Pancreas (tissue), 10 donors: ENCODE data around the gene CYP4F3. TPM values are rescaled to one million over a fixed set of nuclear protein-coding genes. Genes with fewer than 3 reads are reported as not detected.

Experiments
- ATAC-seq, 4 donors: fragments of 200-7000 bp; cut with Tn5 transposase; one replicate each; pipeline versions ENCODE4 v1.8.0 to v1.9.1; 2020; ENCODE audit warnings: mild to moderate bottlenecking in 4 of 4, moderate library complexity in 4 of 4
- DNase-seq, 6 donors: peaks; one replicate each; pipeline ENCODE4 v3.0.0-alpha.2; 2020
- FAIRE-seq: peaks from 2 replicates; lab custom pipeline; 2012; peaks lifted over from hg19 to GRCh38; lab: Jason Lieb, UNC
- H3K27ac ChIP-seq, 4 donors: fragments of 200-600 bp; sonication (generic); 1 replicate in 3 of 4; 2 replicates in 1 of 4; pipeline versions ENCODE4 v1.5.0 to v1.8.0; 2020
- H3K27me3 ChIP-seq, 4 donors: fragments of 200-600 bp; one replicate each; pipeline ENCODE4 v1.8.0; 2021
- H3K36me3 ChIP-seq, 3 donors: fragments of 200-600 bp; sonication (generic) in 1 of 3; one replicate each; pipeline versions ENCODE4 v1.5.0 to v1.8.0; 2020 to 2021
- H3K4me1 ChIP-seq, 3 donors: fragments of 200-600 bp; one replicate each; pipeline ENCODE4 v1.8.0; 2021
- H3K4me3 ChIP-seq, 4 donors: fragments of 200-600 bp; sonication (generic) in 2 of 4; one replicate each; pipeline versions ENCODE4 v1.5.0 to v1.8.0; 2020 to 2021
- H3K9me3 ChIP-seq, 4 donors: fragments of 200-600 bp; one replicate each; pipeline ENCODE4 v1.8.0; 2021
- WGBS, 2 donors: extraction: QIAGEN DNeasy Blood & Tissue Kit; methylation state at CpG; one replicate each; pipeline ENCODE4 v1.1.7; 2013; 5-methylcytosine and 5-hydroxymethylcytosine counted together
- intact Hi-C, 3 donors: fragments of 100-400 bp; cut with DNase I; formaldehyde crosslinking; loops; one replicate each; pipeline versions ENCODE4 v1.11.1 to v1.14.2; 2022
- polyA plus RNA-seq, 2 donors: library from polyadenylated mRNA; stranded (reverse); fragments of 200-250 nt; gene quantifications; one replicate each; pipeline ENCODE4 v1.2.3, GENCODE V29; 2013
- total RNA-seq, 6 donors: library from RNA; stranded (reverse); fragmentation: NEBNext Ultra II Directional in 4 of 6; extraction: Animal tissue kit (Norgen Biotek cat#: 25700) in 4 of 6; gene quantifications; one replicate each; pipeline versions ENCODE4 v1.2.1 to v1.2.4, GENCODE V29; 2021 to 2023
- TF ChIP-seq, protein P1 (sequence below), 4 donors: fragments of 200-600 bp; sonication (generic) in 3 of 4; IDR thresholded peaks; one replicate each; pipeline versions ENCODE4 v1.5.0 to v1.8.0; 2021; ENCODE audit warnings: antibody characterized with exemption in 4 of 4
- donor health status: healthy with polysubstance abuse.
- donor health status: DM: no; HTN: no; CAD: no; lungs with moderate emphysema.
- donor health status: DM: no; HTN: no; CAD: no.
- donor health status: control.
- donor health status: control.
- donor health status: Bipolar disorder and iron deficiency.
- donor health status: DM: yes; HTN: yes; CAD: no.
- donor health status: DM: no; HTN: no; CAD: no.
- donor health status: DM: no; HTN: no; CAD: no.
- donor health status: DM: yes; HTN: yes; CAD: no.

Gene CYP4F3
- total and polyA plus RNA-seq, 8 donors: 0.23 to 1.8 (median 0.47) TPM

DNA sequence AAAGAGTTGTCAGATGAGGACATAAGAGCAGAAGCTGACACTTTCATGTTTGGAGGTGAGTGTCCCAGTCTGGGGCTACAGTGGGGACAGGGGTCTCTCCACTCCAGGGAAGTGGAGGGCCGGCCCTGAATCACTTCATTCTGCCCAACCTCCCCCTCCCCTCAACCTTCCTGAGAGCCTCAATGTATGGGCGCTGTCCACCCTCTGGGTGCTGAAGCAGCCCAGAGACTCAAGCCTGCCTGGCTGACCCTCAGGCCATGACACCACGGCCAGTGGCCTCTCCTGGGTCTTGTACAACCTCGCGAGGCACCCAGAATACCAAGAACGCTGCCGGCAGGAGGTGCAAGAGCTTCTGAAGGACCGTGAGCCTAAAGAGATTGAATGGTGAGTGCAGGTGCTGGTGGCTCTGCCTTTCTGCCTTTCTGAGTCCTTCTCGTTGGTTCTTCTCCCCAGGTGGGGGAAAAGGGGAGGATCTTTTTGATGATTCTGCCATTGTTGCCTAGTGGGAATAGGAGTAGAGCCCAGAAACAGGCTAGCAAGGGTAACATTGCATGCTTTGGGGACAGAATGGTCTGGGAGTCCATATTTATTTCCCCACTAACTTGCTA, 16.9 kb upstream of the CYP4F3 start:
- DNase-seq: no peak
- Histone ChIP-seq H3K4me1 (no peaks in the 10 kb centered on the region), H3K27ac (no peak overlapping the region), H3K4me3 (no peak overlapping the region), H3K27me3 (peaks cover 0 to 14% (median 4%) of the 10 kb centered on the region in 4 donors), H3K9me3 (no peaks in the 10 kb centered on the region), H3K36me3 (no peaks in the 10 kb centered on the region)
- TF ChIP-seq, protein P1, sequence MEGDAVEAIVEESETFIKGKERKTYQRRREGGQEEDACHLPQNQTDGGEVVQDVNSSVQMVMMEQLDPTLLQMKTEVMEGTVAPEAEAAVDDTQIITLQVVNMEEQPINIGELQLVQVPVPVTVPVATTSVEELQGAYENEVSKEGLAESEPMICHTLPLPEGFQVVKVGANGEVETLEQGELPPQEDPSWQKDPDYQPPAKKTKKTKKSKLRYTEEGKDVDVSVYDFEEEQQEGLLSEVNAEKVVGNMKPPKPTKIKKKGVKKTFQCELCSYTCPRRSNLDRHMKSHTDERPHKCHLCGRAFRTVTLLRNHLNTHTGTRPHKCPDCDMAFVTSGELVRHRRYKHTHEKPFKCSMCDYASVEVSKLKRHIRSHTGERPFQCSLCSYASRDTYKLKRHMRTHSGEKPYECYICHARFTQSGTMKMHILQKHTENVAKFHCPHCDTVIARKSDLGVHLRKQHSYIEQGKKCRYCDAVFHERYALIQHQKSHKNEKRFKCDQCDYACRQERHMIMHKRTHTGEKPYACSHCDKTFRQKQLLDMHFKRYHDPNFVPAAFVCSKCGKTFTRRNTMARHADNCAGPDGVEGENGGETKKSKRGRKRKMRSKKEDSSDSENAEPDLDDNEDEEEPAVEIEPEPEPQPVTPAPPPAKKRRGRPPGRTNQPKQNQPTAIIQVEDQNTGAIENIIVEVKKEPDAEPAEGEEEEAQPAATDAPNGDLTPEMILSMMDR (IDR thresholded peaks at IDR 0.05): no peak
- no peak for ATAC-seq
- intact Hi-C loops: loop anchor here in 1 of 3 donors (10.0 kb wide), 1 partner anchor 251 kb away; no protein-coding TSS in a partner anchor
- FAIRE-seq: no peak
- WGBS, 2 donors: 4 to 11% methylated on average over 9 of the region's 9 CpGs

DNA sequence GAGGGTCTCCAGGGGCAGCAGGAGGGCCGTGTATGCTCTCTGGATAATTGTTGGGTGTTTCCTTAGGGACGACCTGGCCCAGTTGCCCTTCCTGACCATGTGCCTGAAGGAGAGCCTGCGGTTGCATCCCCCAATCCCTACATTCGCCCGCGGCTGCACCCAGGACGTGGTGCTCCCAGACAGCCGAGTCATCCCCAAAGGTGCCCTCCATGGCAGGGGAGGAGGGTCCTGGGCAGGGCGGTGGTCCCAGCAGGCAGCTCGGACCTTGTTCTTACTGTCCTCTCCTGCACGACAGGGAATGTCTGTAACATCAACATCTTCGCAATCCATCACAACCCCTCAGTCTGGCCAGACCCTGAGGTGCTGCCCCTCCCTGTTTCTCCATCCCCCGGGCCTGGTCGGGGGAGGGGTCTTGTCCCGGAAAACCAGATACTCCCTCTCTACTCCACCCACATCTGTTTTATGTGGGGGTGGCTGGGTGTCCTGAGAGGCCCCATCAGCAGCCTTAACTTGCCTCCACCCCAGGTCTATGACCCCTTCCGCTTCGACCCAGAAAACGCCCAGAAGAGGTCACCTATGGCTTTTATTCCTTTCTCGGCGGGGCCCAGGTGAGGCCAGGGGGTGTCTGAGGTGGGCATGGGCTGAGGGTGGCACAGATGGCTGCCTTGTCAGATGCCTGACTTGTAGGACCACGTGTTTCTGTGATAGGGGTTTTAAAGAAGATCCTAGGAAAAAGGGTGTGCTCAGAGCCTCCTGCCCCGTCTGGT, 12.3 kb upstream of the CYP4F3 start:
- intact Hi-C loops: loop anchor here in 1 of 3 donors (10.0 kb wide), 1 partner anchor 246 kb away; no protein-coding TSS in a partner anchor
- H3K36me3 ChIP-seq: no peaks in the 10 kb centered on the region
- H3K27ac ChIP-seq: no peak overlapping the region
- DNase-seq (no peak), FAIRE-seq (no peak), ATAC-seq (no peak)
- peaks cover 0 to 9% (median 4%) of the 10 kb centered on the region in 4 donors for H3K27me3 ChIP-seq
- H3K4me1 ChIP-seq: no peaks in the 10 kb centered on the region
- no peaks in the 10 kb centered on the region for H3K9me3 ChIP-seq
- H3K4me3 ChIP-seq: no peak overlapping the region
- WGBS, 2 donors: 36 to 39% methylated on average over 19 to 22 of the region's 22 CpGs
- TF ChIP-seq, protein P1 (IDR thresholded peaks at IDR 0.05): no peak

DNA sequence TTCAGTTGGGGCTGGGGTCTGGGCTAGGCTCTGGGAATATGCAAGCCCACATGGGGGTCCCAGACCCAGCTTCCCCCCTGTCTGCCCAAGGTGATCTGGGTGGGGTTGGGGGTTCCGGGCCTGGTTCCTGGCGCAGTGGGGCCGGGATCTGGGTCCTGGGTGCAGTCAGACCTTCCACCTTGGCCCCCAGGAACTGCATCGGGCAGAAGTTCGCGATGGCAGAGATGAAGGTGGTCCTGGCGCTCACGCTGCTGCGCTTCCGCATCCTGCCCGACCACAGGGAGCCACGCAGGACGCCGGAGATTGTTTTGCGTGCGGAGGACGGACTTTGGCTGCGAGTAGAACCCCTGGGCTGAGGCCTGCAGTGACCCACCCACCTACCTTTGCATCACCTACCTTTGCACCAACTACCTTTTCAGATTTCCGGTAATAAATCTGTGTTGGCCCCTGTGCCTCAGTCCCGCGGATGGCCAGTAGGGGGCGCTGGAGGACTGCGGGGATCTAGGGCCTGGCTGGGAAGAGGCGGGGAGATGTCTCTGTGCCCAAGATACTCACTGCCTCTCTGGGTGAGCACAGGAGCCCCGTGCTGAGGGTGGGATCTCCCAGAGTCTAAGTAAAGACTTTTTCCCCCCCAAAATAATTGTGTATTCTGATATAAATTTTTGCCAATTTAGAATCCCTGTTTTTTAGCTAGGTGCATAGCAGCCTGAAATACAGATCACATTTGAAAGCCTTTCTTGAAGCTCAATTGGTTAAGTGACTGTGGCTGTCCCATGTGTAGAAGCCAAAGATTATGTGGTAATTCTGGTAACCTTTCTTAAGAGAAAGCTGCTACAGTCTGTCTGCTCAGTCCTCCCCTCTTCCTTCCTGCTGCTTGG, 11.5 kb upstream of the CYP4F3 start:
- intact Hi-C loops: loop anchor here in 1 of 3 donors (10.0 kb wide), 1 partner anchor 246 kb away; no protein-coding TSS in a partner anchor
- Histone ChIP-seq H3K9me3 (no peaks in the 10 kb centered on the region), H3K36me3 (no peaks in the 10 kb centered on the region), H3K27ac (no peak overlapping the region), H3K4me3 (no peak overlapping the region), H3K4me1 (no peaks in the 10 kb centered on the region), H3K27me3 (peaks cover 0 to 8% (median 4%) of the 10 kb centered on the region in 4 donors)
- DNase-seq: peak; percentile 63 to 99 (median 88)
- TF ChIP-seq, protein P1 (IDR thresholded peaks at IDR 0.05): peak; percentile 89 to 97 (median 96)
- WGBS, 2 donors: 9 to 17% methylated on average over 25 of the region's 25 CpGs
- no peak for FAIRE-seq
- ATAC-seq: peak; percentile 96 to 100 (median 100)

DNA sequence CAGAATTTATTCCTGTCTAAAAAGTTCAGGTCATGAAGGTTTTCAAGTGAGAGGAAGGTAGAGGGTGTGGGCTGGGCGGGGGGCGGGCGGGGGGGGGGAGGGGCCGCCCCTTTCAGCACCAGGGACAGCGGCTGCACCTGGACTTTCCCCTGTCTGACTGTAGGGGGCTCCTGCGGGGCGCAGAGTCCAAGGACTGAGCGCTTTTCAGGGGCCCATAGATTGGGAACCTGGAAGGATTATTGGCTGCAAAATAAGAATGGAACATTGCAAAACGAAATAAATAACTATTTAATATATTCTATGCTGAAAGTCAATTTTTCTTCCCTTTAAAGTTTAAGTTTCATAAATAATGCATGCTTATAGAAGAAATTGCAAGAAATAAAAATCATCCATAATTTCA, 8.9 kb upstream of the CYP4F3 start:
- FAIRE-seq (peak; percentile 23), ATAC-seq (peak in 2 of 4 donors; percentile 35 to 38), DNase-seq (no peak)
- TF ChIP-seq, protein P1 (IDR thresholded peaks at IDR 0.05): no peak
- no peaks in the 10 kb centered on the region for H3K27me3 ChIP-seq
- no peak overlapping the region for H3K27ac ChIP-seq
- WGBS, 2 donors: 3 to 4% methylated on average over 9 of the region's 9 CpGs
- no peaks in the 10 kb centered on the region for H3K4me1 ChIP-seq
- intact Hi-C loops: no loop called here
- no peaks in the 10 kb centered on the region for H3K9me3 ChIP-seq
- H3K36me3 ChIP-seq: no peaks in the 10 kb centered on the region
- no peak overlapping the region for H3K4me3 ChIP-seq
